Measurements from ENCODE around the gene DYSF.

DYSF gene

DNA sequence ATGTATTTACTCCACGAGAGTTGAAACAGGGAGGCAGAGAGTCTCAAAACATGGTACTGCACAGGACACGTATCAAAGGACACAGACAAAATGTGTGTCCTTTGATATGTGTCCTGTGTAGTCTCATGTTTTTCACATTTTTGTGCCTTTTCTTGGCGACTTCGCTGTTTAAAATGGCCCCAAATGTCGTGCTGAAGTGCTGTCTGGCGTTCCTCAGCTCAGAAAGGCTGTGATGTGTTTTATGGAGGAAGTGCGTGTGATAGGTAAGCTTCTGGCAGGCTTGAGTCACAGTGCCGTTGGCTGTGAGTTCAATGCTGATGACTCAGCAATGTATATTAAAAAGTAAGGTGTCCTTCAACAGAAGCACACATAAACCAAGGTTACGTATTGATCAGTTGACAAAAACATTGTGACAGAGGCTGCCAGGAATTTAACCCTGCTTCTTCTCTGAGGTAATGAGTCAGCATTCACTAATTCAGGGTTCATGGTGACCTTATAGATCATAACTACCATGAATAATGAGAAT is 78.2 kb downstream of the DYSF start:
- no peak for DNase-seq

DNA sequence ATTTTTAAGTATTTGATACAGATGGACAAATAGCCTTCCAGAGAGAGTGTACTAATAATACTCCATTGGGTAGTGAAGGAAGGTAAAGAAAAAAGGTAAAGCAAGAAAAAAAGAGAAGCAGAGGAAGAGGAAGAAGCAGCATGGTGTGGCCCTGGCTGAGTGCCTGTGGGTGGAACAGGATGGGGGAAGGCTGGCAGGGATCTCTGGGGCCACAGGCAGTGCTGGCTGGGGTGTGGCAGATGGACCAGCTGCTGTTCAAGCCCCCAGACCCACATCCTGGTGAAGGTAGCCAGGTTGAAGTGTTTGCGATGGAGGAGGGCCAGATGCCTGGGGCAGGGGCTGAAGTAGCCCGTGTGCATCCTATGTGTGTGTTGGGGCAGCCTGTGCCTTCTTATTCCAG is 79.0 kb downstream of the DYSF start:
- no peak for DNase-seq

DNA sequence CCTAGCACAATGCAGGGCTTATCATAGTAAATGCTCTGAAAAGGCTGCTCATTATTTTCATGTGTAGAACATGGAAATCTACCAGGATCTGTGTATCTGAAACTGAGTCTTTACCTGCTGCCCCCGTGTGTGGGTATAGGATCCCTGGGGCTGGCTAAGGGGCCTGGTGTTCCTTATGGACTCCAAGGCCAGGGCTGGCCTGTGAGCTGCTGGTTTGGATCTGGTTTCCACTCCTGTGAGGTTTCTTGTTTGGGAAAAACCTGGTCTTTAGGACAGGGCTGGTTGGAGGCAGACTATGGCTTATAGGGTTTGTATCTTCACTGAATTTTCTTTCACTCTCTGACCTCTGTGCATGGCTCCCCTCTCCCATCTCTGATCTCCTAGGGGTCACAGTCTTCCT is 80.8 kb downstream of the DYSF start:
- no peak for DNase-seq

DNA sequence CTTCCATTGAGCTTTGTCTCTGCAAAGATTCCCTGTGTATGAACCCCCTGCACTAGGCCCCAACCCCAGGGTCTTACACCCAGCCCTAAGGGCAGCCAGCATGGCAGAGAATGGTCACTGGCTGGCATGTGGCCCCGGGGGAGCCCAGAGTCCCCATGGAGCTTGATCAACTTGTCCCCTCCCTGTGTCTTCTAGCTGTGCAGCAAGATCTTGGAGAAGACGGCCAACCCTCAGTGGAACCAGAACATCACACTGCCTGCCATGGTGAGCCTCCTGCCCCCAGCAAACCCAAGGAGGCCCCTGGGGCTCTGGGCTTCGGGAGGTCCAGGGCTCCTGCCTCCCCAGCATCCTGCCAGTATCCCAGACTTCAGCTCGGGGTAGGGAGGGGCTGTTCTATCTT is 81.5 kb downstream of the DYSF start:
- no peak for DNase-seq

GRCh38 chr2:71535526-71535925 is 82.2 kb downstream of the DYSF start:
- no peak for DNase-seq

GRCh38 chr2:71536226-71536671 is 82.9 kb downstream of the DYSF start:
- no peak for DNase-seq

GRCh38 chr2:71538241-71538640 is 84.9 kb downstream of the DYSF start:
- DNase-seq, result no peak

GRCh38 chr2:71538656-71539265 is 85.4 kb downstream of the DYSF start:
- DNase-seq, result no peak

- DNase-seq, result no peak
These were observed 87.5 kb downstream of the DYSF start for GRCh38 chr2:71540818-71541217.

DNA sequence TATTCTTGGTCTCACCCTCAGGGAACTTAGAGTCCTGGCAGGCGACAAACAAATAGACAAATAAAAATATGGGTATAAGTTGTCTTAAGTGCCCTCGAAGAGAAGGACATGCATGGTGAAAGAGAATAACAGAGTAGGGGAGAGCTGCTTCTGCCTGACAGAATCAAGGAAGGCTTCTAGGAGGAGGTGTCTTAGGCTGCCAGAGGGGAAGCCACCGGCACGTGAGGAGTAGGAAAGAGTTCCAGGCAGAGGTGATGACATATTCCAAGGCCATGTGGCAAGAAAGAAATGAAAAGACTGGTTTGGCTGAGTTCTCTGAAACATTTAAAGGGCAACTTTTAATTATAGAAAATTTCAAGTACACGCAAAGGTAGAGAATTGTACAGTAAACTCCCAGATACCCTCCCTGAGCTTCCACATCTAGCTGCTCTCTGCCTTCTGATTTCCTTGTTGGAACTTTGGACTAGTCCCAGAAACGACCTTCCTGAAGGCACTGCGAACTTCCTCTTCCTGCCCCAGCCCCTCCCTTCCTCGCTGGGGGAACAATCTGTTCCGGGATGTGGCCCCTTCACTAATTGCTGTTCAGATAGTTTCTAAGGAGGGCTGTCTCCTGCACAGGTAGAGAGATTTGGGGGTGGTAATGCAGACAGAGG is 91.7 kb downstream of the DYSF start:
- no peak for DNase-seq

GRCh38 chr2:71545572-71546274 is 92.4 kb downstream of the DYSF start:
- DNase-seq, result peak; percentile 39

DNA sequence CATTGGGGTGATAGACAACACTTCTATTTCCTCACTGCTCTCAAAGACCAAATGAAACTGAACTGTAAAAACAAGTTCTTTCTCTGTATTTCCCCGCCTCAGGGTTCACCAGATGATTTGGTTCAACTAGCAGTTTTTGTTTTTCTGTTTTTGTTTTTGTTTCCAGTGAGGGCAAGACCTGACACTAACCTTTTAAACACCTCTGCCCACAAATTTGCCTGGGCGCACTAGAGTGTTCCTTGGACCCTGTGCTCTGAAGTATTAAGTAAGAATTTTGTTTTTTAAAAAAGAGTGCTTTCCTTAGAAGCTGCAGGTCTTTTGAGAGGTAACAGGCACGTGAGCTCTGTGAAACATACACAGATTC is 92.9 kb downstream of the DYSF start:
- DNase-seq, result no peak

DNA sequence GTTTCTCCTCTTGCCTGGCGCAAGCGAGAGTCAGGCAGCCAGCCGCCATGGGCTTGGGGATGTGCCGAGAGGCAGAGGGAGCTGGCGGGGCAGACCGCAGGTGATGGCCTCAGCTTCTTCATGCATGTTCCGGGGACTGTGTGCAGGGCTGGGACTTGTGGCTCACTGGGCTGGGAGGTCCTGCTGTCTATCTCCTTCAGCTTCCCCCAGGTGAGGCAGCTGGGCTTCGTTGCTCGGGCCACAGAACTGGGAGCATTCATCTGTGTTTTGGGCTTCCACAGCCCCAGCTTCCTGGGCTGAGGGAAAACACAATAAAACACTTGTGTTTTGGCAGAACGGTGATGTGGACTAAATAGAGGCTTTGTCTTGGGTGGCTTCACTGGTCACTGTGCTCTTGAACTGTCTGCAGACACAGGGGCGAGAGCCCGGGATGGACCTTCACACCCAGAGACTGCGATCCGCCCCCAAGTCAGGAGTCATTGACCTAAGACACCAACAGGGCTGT is 93.5 kb downstream of the DYSF start:
- no peak for DNase-seq

DNA sequence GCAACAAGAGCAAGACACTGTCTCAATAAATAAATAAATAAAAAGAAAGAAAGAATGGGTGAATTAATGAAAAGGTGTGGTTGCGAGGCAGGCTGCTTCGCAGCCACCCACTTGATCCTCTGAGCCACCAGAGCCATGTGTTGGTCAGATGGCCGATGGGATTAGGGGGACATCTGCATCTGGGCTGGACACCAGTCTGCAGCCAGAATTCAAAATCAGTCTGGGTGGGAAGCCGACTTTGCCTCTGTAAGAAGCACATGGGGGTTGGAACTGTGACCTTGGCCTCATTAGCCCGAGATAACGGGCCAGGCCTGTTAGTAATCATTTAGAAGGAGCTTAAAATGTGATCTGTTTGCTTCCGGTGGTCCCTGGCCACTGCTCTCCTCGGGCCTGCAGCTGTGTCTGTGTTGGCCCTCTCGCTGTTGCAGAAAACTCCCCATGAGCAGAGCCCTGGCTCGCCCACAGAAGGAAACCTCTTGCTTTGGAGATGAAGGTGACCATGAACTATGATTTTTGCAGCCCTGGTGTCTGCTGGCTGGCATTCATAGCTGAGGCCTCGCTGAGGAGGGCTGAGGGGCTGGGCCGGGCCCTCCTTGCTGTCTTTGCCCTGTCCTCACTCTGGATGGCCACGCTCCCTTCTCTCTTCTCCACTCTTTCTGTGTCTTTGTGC is 94.4 kb downstream of the DYSF start:
- no peak for DNase-seq

DNA sequence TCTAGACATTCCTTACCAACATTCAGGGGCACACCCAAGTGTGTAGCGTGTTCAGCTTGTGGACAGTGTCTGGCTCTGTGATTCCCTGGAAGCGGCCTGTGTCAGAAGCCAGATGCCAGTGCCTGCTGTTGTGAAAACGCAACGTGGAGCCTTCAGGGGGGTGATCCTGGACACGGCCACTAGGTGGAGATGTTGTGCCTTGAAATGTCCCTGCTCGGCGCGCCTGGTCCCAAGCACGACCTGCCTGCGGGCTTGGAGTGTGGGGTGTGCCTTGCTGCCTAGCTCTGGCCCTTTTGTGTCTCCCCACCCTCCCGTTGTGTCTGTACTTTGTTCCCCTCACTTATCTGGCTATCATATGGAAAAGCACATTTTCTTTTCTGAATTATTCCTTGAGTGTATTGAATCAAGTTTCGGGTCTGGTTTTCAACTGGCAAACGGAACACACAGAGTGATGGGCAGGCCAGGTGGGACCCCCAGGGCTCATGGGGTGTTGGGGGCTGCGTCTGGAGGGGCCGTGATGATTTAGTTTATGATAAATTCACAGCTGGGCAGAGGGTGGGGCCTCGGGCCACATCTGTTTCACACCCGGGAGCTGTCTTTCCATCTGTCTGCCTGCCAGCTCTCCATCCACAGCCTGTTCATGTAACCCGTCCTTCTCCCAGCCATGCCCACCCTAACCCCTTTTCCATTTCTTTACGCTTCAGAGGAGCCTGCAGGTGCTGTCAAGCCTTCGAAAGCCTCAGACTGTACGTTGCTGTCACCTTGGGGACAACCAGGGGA is 95.5 kb downstream of the DYSF start:
- DNase-seq, result peak; percentile 66

DNA sequence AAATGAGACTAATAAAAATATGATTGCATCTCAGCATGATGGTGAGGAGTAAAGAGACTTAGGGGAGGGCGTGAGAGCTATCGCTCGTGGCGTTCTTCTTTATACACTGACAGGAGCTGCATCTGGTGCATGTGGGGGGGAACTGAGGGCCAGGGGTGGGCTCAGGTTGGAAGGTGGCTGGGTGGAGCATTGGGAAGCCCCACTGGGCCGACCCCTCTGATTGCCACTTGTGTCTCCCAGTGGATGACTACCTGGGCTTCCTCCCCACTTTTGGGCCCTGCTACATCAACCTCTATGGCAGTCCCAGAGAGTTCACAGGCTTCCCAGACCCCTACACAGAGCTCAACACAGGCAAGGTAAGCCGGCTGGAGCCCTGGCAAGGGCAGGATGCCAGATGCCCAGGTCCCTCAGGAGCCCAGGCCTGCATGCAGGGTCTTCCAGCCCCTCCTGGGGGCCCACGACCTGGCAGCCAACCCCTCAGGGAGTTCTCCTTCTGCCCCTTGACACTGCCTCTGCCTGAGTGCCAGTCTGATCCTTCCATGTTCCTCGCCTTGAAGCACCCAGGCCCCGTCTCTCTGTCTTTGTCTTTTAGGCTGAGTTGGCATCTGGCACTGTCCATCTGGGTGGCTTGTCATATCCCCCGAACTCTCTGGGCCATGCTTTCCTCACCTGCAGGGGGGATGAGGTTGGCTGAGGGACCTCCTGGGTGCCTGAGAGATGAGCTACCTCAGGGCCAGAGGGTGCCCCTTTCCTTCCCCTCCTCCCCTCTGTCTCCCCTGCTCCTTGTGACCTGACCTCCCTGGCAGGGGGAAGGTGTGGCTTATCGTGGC is 97.7 kb downstream of the DYSF start:
- DNase-seq, result no peak

- DNase-seq, result no peak
These were observed 98.2 kb downstream of the DYSF start for GRCh38 chr2:71551631-71551915.

DNA sequence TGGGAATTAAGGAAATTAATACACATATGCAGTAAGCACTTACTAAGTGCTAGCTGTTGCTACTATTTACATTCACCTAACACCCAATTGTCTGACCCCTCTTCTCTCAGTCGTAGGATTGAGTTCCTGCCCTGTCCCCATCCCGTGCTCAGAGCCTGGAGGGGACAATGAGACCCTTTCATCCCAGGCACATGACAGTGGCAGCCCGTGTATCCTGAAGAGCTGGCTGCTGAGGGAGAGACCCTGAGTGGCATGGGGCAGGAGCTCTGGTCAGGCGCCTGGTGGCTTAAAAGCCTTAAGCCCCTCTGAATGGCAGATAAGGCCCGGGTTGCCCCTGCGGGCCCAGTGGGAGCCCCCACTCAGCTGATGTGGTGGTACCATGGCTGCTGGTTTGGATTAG is 99.0 kb downstream of the DYSF start:
- DNase-seq, result no peak

- DNase-seq, result no peak
These were observed 99.5 kb downstream of the DYSF start for GRCh38 chr2:71552861-71553301.

DNA sequence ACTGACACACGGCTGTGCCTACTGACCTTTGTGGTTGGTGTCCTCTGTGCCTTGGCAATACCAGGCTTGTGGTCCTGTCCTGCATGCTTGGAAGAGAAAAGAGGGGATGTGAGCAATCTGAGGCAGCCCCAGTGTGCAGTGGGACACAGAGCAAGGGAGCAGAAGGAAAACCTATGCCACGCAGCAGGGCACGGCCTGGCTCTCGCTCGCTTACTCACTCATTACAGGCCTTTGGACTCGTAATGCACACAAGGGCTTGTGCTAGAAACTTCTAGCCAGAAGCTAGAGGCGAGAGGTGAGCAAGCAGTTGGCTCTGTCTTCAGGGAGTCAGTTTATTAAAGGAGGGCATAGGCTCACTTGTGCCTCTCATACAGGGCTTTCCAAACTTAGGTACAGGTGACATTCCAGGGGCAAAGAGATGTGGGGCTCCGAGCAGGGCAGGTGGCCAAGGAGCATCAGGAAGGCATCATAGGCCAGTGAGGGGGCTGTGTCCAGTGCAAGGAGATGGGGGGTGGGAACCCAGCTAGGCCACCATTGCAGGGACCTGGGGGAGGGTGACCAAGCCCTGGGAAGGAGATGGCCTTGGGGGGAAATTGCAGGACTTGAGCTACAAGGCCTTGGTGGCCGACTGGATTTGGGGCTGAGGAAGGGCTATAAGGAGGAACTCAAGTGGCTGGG is 100.8 kb downstream of the DYSF start:
- DNase-seq, result no peak

- no peak for DNase-seq
These were observed 101.3 kb downstream of the DYSF start for GRCh38 chr2:71554706-71555056.

Measured in activated naive CD4-positive, alpha-beta T cell treated with anti-CD3 and anti-CD28 coated beads, Interleukin-2, amount 50 U/mL, for 16 hours (primary cell).